ENCODE measurements around the gene HNRNPAB. TPM values are rescaled to one million over a fixed set of nuclear protein-coding genes. Genes with fewer than 3 reads are reported as not detected.

Gene HNRNPAB
- total RNA-seq, 6 experiments from 2014 or later = 44.2 to 96.1 (median 73.5) TPM

DNA sequence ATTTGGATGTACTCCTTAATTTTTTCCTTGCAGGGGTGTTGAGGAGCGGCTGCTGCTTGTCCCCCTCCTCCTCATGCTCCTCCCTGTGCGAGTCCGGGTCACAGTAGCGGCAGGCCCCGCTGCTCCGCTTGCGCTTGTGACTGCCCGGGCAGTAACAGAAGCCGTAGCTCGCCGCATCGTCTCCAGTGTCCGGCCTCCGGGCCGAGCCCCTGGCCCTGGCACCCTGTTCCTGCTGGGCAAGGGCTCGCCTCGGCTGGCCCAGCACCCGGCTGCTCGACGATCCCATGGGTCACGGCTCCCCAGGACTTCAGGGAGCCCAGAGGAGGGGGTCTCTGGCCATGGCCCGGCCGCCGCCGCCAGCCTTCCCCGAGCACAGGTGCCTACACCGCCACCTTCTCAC, 17.3 kb upstream of the HNRNPAB start, which contains the start of gene GMCL2:
Gene GMCL2 (minus strand): TSS at position 358 of the 400 bp plus-strand sequence. CDS start 72 bp downstream, at position 286.
- H3K36me3 ChIP-seq = no peaks in the 10 kb centered on the region
- 82% methylated on average over 3 of the region's 27 CpGs for WGBS (ENCODE audit: insufficient coverage, low coverage, low lambda C conversion rate, missing lambda C conversion rate)
- TF ChIP-seq POLR2A (IDR thresholded peaks at IDR 0.05) = no peak
- TF ChIP-seq, protein P1, sequence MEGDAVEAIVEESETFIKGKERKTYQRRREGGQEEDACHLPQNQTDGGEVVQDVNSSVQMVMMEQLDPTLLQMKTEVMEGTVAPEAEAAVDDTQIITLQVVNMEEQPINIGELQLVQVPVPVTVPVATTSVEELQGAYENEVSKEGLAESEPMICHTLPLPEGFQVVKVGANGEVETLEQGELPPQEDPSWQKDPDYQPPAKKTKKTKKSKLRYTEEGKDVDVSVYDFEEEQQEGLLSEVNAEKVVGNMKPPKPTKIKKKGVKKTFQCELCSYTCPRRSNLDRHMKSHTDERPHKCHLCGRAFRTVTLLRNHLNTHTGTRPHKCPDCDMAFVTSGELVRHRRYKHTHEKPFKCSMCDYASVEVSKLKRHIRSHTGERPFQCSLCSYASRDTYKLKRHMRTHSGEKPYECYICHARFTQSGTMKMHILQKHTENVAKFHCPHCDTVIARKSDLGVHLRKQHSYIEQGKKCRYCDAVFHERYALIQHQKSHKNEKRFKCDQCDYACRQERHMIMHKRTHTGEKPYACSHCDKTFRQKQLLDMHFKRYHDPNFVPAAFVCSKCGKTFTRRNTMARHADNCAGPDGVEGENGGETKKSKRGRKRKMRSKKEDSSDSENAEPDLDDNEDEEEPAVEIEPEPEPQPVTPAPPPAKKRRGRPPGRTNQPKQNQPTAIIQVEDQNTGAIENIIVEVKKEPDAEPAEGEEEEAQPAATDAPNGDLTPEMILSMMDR (IDR thresholded peaks at IDR 0.05) = no peak
- no peak within 1 kb of the TSS for H3K4me3 ChIP-seq
- H3K4me1 ChIP-seq = peaks cover 0 to 3% (median 0%) of the 10 kb centered on the region in 4 donors
- H3K9me3 ChIP-seq = no peaks in the 10 kb centered on the region
- intact Hi-C loops (cut with DNase I) = no loop called here
- ATAC-seq = peak in 1 of 4 donors; percentile 44
- no peaks in the 10 kb centered on the region for H3K27me3 ChIP-seq
- no peak within 1 kb of the TSS for H3K27ac ChIP-seq
- no peak for DNase-seq

DNA sequence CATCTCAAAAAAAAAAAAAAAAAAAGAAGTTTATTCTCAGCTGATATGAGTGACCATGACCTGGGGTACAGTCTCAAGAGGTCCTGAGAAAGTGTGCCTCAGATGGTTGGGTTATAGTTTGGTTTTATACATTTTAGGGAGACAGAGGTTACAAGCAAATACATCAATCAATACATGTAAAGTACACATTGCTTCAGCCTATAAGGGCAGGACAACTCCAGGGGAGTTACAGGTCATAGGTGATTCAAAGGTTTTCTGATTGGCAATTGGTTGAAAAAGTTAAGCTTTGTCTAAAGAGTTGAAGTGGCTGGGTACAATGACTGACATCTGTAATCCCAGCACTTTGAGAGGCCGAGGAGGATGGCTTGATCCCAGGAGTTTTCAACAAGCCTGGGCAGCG, 14.9 kb upstream of the HNRNPAB start:
- no peaks in the 10 kb centered on the region for H3K27me3 ChIP-seq
- no peak for TF ChIP-seq POLR2A (IDR thresholded peaks at IDR 0.05)
- TF ChIP-seq, protein P1 (IDR thresholded peaks at IDR 0.05) = no peak
- H3K9me3 ChIP-seq = no peaks in the 10 kb centered on the region
- WGBS (ENCODE audit: insufficient coverage, low coverage, low lambda C conversion rate, missing lambda C conversion rate) = 0% methylated on average over 1 of the region's 2 CpGs
- no peak overlapping the region for H3K27ac ChIP-seq
- no peaks in the 10 kb centered on the region for H3K36me3 ChIP-seq
- intact Hi-C loops (cut with DNase I) = no loop called here
- peak in 3 of 4 donors; percentile 7 to 39 (median 23) for ATAC-seq
- no peak for DNase-seq
- no peak overlapping the region for H3K4me3 ChIP-seq
- peaks cover 0 to 9% (median 0%) of the 10 kb centered on the region in 4 donors for H3K4me1 ChIP-seq

DNA sequence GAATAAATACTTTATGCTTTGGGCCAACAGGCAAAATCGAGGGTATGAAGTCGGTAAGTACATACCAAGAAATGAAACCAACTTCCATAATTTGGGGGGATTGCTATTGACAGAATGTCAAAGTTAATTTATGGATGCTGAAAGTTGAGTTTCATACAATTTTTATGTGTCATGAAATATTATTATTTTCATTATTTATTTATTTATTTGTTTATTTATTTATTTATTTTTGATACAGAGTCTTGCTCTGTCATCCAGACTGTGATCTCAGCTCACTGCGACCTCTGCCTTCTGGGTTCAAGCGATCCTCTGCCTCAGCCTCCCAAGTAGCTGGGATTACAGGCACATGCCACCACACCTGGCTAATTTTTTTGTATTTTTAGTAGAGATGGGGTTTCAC, 12.7 kb upstream of the HNRNPAB start:
- DNase-seq = no peak
- Histone ChIP-seq H3K27ac (no peak overlapping the region), H3K9me3 (no peaks in the 10 kb centered on the region), H3K27me3 (no peaks in the 10 kb centered on the region), H3K4me1 (peaks cover 0 to 21% (median 5%) of the 10 kb centered on the region in 4 donors), H3K36me3 (no peaks in the 10 kb centered on the region), H3K4me3 (no peak overlapping the region)
- intact Hi-C loops (cut with DNase I) = no loop called here
- 75% methylated on average over 4 of the region's 4 CpGs for whole genome bisulfite sequencing (ENCODE audit: insufficient coverage, low coverage, low lambda C conversion rate, missing lambda C conversion rate)
- ATAC-seq = no peak
- no peak for TF ChIP-seq POLR2A (IDR thresholded peaks at IDR 0.05)
- TF ChIP-seq, protein P1 (IDR thresholded peaks at IDR 0.05) = no peak

DNA sequence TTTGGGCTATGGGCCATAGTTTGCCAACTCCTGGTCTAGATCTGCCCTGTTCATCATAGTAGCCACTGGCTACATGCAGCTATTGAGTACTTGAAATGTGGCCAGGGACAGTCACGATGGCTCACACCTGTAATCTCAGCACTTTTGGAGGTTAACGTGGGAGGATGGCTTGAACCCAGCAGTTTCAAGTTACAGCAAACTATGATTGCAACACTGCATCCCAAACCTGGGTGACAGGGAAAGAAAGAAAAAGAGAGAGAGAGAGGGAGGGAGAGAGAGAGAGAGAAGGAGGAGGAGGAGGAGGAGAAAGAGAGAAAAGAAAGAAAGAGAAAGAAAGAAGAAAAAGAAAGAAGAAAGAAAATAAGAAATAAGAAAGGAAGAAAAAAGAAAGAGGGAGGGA, 12.1 kb upstream of the HNRNPAB start:
- WGBS (ENCODE audit: insufficient coverage, low coverage, low lambda C conversion rate, missing lambda C conversion rate) = 25% methylated on average over 2 of the region's 2 CpGs
- ATAC-seq = peak; percentile 71 to 86 (median 80)
- Histone ChIP-seq H3K36me3 (no peaks in the 10 kb centered on the region), H3K27me3 (no peaks in the 10 kb centered on the region), H3K4me3 (no peak overlapping the region), H3K27ac (no peak overlapping the region), H3K9me3 (no peaks in the 10 kb centered on the region), H3K4me1 (peaks cover 0 to 21% (median 5%) of the 10 kb centered on the region in 4 donors)
- intact Hi-C loops (cut with DNase I) = no loop called here
- DNase-seq = peak in 2 of 3 donors; percentile 52 to 78
- no peak for TF ChIP-seq POLR2A (IDR thresholded peaks at IDR 0.05)
- TF ChIP-seq, protein P1 (IDR thresholded peaks at IDR 0.05) = no peak

Data from right lobe of liver (tissue), 6 donors.